HG02610 (cell line): Measurements from ENCODE around the gene STK17B.

Experiments
- ATAC-seq: cut with Tn5 transposase; IDR thresholded peaks from one replicate; pipeline ENCODE4 v1.9.1; 2021; ENCODE audit warnings: mild to moderate bottlenecking, moderate library complexity; ENCODE audit not compliant: unreplicated experiment

STK17B gene

GRCh38 chr2:196160946-196161345 lies 10.4 kb downstream of the STK17B start:
- no peak for ATAC-seq

- peak; percentile 89 for ATAC-seq
Observed at GRCh38 chr2:196160101-196160500, 11.3 kb downstream of the STK17B start.

- no peak for ATAC-seq
Observed at GRCh38 chr2:196159221-196159892, 12.0 kb downstream of the STK17B start.

GRCh38 chr2:196155575-196155974 lies 15.8 kb downstream of the STK17B start:
- no peak for ATAC-seq

GRCh38 chr2:196153480-196153879 lies 17.9 kb downstream of the STK17B start:
- ATAC-seq: no peak

GRCh38 chr2:196149948-196150347 lies 21.4 kb downstream of the STK17B start:
- ATAC-seq: peak; percentile 60

- ATAC-seq: no peak
Observed at GRCh38 chr2:196148736-196149135, 22.6 kb downstream of the STK17B start.

GRCh38 chr2:196145256-196145655 lies 26.1 kb downstream of the STK17B start:
- no peak for ATAC-seq

- no peak for ATAC-seq
Observed at GRCh38 chr2:196144513-196145126, 26.8 kb downstream of the STK17B start.

GRCh38 chr2:196143730-196144131 lies 27.6 kb downstream of the STK17B start:
- ATAC-seq: no peak

GRCh38 chr2:196142825-196143224 lies 28.6 kb downstream of the STK17B start:
- no peak for ATAC-seq

GRCh38 chr2:196140213-196140612 lies 31.2 kb downstream of the STK17B start:
- ATAC-seq: no peak

GRCh38 chr2:196137271-196137670 lies 34.1 kb downstream of the STK17B start:
- no peak for ATAC-seq

GRCh38 chr2:196136151-196136550 lies 35.2 kb downstream of the STK17B start:
- no peak for ATAC-seq

- peak; percentile 27 for ATAC-seq
Observed at GRCh38 chr2:196131949-196132925, 39.1 kb downstream of the STK17B start.

GRCh38 chr2:196131384-196131937 lies 39.9 kb downstream of the STK17B start:
- ATAC-seq: peak; percentile 36

- ATAC-seq: no peak
Observed at GRCh38 chr2:196130039-196130825, 41.1 kb downstream of the STK17B start.

GRCh38 chr2:196128749-196129148 lies 42.6 kb downstream of the STK17B start:
- no peak for ATAC-seq

- ATAC-seq: no peak
Observed at GRCh38 chr2:196125596-196125995, 45.8 kb downstream of the STK17B start.

- no peak for ATAC-seq
Observed at GRCh38 chr2:196123679-196124373, 47.6 kb downstream of the STK17B start.
